MM.1S (cell line): ENCODE measurements around the gene SPESP1.

Source experiments
- EZH2 ChIP-seq: fragments of 300-600 bp; sonication (generic); optimal IDR thresholded peaks from 2 replicates; pipeline ENCODE3; 2017; ENCODE audit warnings: low read depth, mild to moderate bottlenecking, antibody characterized with exemption, low read length, mixed read lengths
- EZH2phosphoT487 ChIP-seq: fragments of 300-600 bp; sonication (generic); IDR thresholded peaks from 2 replicates; pipeline ENCODE4 v1.6.1; 2018; ENCODE audit warnings: antibody characterized with exemption, low read length
- TF ChIP-seq, protein P1 (sequence below): fragments of 300-600 bp; sonication (generic); IDR thresholded peaks from 2 replicates; pipeline ENCODE4 v1.5.1; 2016; ENCODE audit warnings: antibody characterized with exemption, low read length, mixed read lengths

DNA sequence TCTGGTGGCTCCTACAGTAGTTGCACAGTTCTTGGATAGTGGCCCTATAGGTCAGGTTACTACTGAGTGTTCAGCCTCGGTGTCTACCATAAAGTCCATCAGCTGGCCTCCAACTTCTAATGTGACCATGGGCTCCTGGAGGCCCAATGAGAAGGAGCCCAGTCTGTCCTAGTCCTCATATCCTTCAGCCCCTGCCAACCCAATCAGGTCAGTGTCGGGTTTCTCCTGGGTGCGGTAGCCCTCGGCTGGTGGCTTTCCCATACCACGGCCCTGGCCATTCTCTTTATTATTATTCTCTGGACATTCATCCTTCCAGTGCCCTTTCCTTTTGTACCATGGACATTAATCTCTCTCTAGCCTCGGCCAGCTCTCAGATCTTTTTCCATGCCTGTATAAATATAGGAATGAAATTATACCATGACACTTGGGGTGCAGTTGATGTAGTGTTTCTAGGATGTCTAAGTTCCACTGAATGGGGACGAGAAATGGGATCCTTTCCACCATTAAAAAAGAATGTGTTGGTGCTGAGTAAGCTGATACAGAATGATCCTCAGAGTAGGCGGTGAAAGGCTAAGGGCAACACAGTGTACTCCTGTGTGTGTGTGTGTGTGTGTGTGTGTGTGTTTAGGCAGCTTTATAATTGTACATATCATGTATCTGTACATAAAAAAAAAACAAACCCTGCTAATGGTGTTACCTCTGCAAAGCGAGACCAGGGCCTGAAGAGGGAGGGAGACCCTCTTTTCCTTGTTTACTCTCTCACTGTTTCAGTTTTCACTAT is 64.8 kb downstream of the SPESP1 start:
- TF ChIP-seq, protein P1, sequence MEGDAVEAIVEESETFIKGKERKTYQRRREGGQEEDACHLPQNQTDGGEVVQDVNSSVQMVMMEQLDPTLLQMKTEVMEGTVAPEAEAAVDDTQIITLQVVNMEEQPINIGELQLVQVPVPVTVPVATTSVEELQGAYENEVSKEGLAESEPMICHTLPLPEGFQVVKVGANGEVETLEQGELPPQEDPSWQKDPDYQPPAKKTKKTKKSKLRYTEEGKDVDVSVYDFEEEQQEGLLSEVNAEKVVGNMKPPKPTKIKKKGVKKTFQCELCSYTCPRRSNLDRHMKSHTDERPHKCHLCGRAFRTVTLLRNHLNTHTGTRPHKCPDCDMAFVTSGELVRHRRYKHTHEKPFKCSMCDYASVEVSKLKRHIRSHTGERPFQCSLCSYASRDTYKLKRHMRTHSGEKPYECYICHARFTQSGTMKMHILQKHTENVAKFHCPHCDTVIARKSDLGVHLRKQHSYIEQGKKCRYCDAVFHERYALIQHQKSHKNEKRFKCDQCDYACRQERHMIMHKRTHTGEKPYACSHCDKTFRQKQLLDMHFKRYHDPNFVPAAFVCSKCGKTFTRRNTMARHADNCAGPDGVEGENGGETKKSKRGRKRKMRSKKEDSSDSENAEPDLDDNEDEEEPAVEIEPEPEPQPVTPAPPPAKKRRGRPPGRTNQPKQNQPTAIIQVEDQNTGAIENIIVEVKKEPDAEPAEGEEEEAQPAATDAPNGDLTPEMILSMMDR: no peak
- TF ChIP-seq EZH2: no peak
- no peak for TF ChIP-seq EZH2phosphoT487
